Suprapubic skin (tissue), 4 donors: ENCODE data around the gene IGSF9. TPM values are rescaled to one million over a fixed set of nuclear protein-coding genes. Genes with fewer than 3 reads are reported as not detected.

ENCODE experiments used
- DNase-seq, 2 donors: peaks; one replicate each; pipeline ENCODE4 v3.0.0-alpha.2; 2019; ENCODE audit warnings: low spot score in 2 of 2
- H3K27ac ChIP-seq: fragments of 200-600 bp; sonication (generic); one replicate; pipeline ENCODE4 v1.5.1; 2019
- H3K27me3 ChIP-seq: fragments of 200-600 bp; sonication (generic); one replicate; pipeline ENCODE4 v1.5.1; 2019
- H3K36me3 ChIP-seq: fragments of 200-600 bp; sonication (generic); one replicate; pipeline ENCODE4 v1.5.1; 2019
- H3K4me1 ChIP-seq: fragments of 200-600 bp; sonication (generic); one replicate; pipeline ENCODE4 v1.5.1; 2019
- H3K4me3 ChIP-seq: fragments of 200-600 bp; sonication (generic); one replicate; pipeline ENCODE4 v1.5.1; 2019; ENCODE audit warnings: mild to moderate bottlenecking
- H3K9me3 ChIP-seq: fragments of 200-600 bp; sonication (generic); one replicate; pipeline ENCODE4 v1.5.1; 2019
- CTCF ChIP-seq, 2 donors: fragments of 200-600 bp in 1 of 2; fragments of 450-650 bp in 1 of 2; sonication (generic) in 1 of 2; IDR thresholded peaks; one replicate each; pipeline ENCODE4 v1.5.1; 2016 to 2019; ENCODE audit warnings: antibody characterized with exemption in 2 of 2, mild to moderate bottlenecking in 1 of 2, moderate library complexity in 1 of 2
- EP300 ChIP-seq: sonication (generic); formaldehyde crosslinking; IDR thresholded peaks from one replicate; pipeline ENCODE4 v1.6.1; 2017; ENCODE audit warnings: antibody characterized with exemption
- POLR2A ChIP-seq, 2 donors: fragments of 450-650 bp; IDR thresholded peaks; one replicate each; pipeline ENCODE4 v1.6.1; 2017; ENCODE audit warnings: antibody characterized with exemption in 2 of 2, mild to moderate bottlenecking in 2 of 2, moderate library complexity in 2 of 2
- POLR2AphosphoS5 ChIP-seq, 3 donors: sonication (generic); formaldehyde crosslinking; IDR thresholded peaks; one replicate each; pipeline ENCODE4 v1.6.1; 2017; ENCODE audit warnings: antibody characterized with exemption in 3 of 3
- WGBS: methylation state at CpG from one replicate; pipeline ENCODE4 v1.1.5; 2018; 5-methylcytosine and 5-hydroxymethylcytosine counted together
- total RNA-seq, 4 donors: library from RNA; depleted of rRNA; stranded (reverse); fragments of >200 nt; gene quantifications; one replicate each; pipeline ENCODE4 v1.1.0, GENCODE V29; 2016

The IGSF9 gene
- total RNA-seq, 4 donors from 2014 or later = 26.1 to 44.1 (median 28.4) TPM

GRCh38 chr1:159973350-159973940, 28.0 kb upstream of the IGSF9 start:
- TF ChIP-seq POLR2AphosphoS5 (IDR thresholded peaks at IDR 0.05) (no peak), CTCF (IDR thresholded peaks at IDR 0.05) (no peak), POLR2A (IDR thresholded peaks at IDR 0.05) (no peak), EP300 (no peak)
- no peaks in the 10 kb centered on the region for H3K4me1 ChIP-seq
- no peaks in the 10 kb centered on the region for H3K36me3 ChIP-seq
- H3K27ac ChIP-seq = no peak overlapping the region
- 77% methylated on average over 2 of the region's 6 CpGs for WGBS
- no peak for DNase-seq
- no peaks in the 10 kb centered on the region for H3K9me3 ChIP-seq
- no peaks in the 10 kb centered on the region for H3K27me3 ChIP-seq
- no peak overlapping the region for H3K4me3 ChIP-seq

- TF ChIP-seq POLR2A (IDR thresholded peaks at IDR 0.05) (no peak), POLR2AphosphoS5 (IDR thresholded peaks at IDR 0.05) (no peak)
- no peak overlapping the region for H3K27ac ChIP-seq
- no peak for DNase-seq
- no peaks in the 10 kb centered on the region for H3K27me3 ChIP-seq
- no peaks in the 10 kb centered on the region for H3K4me1 ChIP-seq
- no peak overlapping the region for H3K4me3 ChIP-seq
- 80% methylated on average over 2 of the region's 8 CpGs for WGBS
- no peaks in the 10 kb centered on the region for H3K36me3 ChIP-seq
- no peaks in the 10 kb centered on the region for H3K9me3 ChIP-seq
Observed at GRCh38 chr1:159972443-159973205, 27.2 kb upstream of the IGSF9 start.

- H3K4me1 ChIP-seq = no peaks in the 10 kb centered on the region
- H3K27me3 ChIP-seq = no peaks in the 10 kb centered on the region
- H3K9me3 ChIP-seq = no peaks in the 10 kb centered on the region
- H3K27ac ChIP-seq = no peak overlapping the region
- H3K4me3 ChIP-seq = no peak overlapping the region
- 57% methylated on average over 9 of the region's 9 CpGs for WGBS
- TF ChIP-seq POLR2A (IDR thresholded peaks at IDR 0.05) = no peak
- TF ChIP-seq POLR2AphosphoS5 (IDR thresholded peaks at IDR 0.05) = no peak
- TF ChIP-seq EP300 = no peak
- TF ChIP-seq CTCF (IDR thresholded peaks at IDR 0.05) = no peak
- no peaks in the 10 kb centered on the region for H3K36me3 ChIP-seq
- no peak for DNase-seq
Observed at GRCh38 chr1:159970932-159971342, 25.5 kb upstream of the IGSF9 start.

- Histone ChIP-seq H3K4me3 (no peak overlapping the region), H3K4me1 (peaks cover 6% of the 10 kb centered on the region), H3K27ac (no peak overlapping the region), H3K36me3 (no peaks in the 10 kb centered on the region), H3K9me3 (no peaks in the 10 kb centered on the region), H3K27me3 (no peaks in the 10 kb centered on the region)
- TF ChIP-seq POLR2A (IDR thresholded peaks at IDR 0.05) (no peak), POLR2AphosphoS5 (IDR thresholded peaks at IDR 0.05) (no peak), CTCF (IDR thresholded peaks at IDR 0.05) (no peak), EP300 (no peak)
- 95% methylated on average over 3 of the region's 3 CpGs for WGBS
- no peak for DNase-seq
Observed at GRCh38 chr1:159968901-159969300, 23.5 kb upstream of the IGSF9 start.

- Histone ChIP-seq H3K36me3 (no peaks in the 10 kb centered on the region), H3K9me3 (no peaks in the 10 kb centered on the region), H3K27ac (no peak overlapping the region), H3K4me3 (no peak overlapping the region), H3K4me1 (peaks cover 36% of the 10 kb centered on the region), H3K27me3 (no peaks in the 10 kb centered on the region)
- no peak for DNase-seq
- WGBS = 69% methylated on average over 2 of the region's 2 CpGs
- TF ChIP-seq POLR2A (IDR thresholded peaks at IDR 0.05) (no peak), CTCF (IDR thresholded peaks at IDR 0.05) (no peak), POLR2AphosphoS5 (IDR thresholded peaks at IDR 0.05) (no peak), EP300 (no peak)
Observed at GRCh38 chr1:159965263-159965662, 19.9 kb upstream of the IGSF9 start.
